NCI-H1436 (cell line): Measurements from ENCODE around the gene PCNX2.

ENCODE experiments used
- DNase-seq: peaks from one replicate; lab custom pipeline; 2025; lab: John Stamatoyannopoulos, UW

Gene PCNX2

DNA sequence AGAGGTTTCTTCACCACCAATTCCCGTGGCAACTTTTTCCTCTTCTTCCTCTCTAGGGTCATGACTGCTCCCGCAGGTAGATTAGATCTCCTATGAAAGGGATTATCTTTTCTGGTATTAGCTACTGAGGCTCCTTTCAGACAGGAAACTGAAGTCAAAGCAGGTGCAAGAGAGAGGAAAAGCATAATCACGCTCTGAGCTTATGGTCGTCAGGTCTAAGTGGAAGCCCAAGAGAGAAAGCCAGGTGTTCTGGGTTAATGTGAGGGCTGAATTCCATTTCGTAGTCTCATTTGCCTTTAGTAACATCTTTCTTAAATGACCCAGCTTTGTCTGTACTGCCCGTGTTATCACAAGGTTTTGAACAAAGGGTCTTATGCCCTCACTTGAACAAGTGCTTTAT, 23.7 kb upstream of the PCNX2 start:
- peak; percentile 37 for DNase-seq

DNA sequence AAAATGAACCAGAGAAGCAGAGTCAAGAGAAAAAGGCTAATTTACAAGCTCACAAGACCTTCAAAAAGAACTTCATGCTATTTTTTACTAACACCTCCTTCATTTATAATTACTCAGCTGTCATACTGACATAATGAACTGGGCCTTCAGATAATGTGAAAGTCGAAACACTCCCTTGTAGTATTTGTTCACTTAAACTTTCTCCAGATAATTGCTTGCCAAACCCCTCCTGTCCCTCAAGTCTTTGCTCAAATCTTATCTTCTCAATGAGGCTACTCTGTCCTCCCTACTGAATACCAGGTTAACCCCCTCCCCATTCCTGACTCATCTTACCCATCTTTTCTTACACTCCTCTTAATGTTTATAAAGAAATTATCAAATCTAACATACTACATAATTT, 20.9 kb upstream of the PCNX2 start:
- no peak for DNase-seq

DNA sequence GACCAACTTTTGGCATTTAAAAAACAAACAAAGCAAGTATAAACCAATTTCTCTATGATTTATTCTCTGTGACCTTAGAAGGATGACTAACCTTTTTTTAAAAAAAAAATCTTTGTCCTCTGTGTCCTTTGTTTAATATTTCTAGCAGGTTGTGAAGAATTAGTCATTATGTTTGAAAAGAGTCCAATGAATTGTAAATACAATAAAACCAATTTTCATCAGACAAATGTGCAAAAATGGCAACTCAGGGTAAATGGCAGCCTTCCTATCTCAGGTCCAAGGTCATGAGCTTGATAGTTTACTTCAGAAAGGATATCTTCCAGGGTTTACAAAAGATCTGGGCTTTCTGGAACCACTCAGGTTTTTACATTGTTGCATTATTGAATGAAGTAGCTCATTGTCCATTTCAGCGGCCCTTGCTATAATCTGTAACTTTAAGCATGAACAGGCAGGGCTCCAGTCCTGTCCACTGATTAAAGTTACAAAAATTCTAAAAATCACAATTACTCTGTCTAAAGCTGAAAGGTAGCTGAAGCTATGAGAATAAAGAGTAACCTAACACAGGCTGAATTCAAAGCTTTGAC, 20.3 kb upstream of the PCNX2 start:
- no peak for DNase-seq

DNA sequence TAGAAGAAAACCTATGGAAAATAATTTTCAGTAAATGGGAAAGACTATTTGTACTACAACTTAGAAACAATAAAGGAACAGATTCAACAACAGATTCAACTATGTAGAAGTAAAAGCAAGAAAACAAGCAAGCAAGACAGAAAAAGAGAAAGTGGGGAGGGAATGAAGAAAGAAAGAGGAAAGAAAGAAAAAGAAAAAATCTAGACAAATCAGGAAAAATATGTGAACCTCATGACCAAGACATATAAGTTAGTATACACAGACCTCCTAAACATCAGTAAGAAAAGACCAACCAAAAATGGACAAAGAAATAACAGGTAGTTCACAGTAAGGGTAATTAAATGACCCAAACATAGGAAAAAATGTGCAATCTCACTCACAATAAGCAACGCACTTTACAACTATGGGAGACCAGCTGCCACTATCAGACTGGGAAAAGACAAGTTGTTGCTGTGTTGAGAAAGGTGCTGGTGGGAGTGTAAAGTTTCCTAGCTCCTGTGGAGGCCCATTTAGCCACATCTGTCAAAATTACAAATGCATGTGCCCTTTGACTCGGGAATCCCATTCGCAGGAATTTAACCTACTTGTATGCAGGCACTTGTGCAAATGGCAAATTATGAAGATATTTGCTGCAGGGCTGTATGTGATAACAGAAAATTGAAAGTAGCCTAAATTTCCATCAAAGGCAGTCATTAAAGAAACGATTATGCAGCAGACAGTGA, 18.1 kb upstream of the PCNX2 start:
- no peak for DNase-seq

DNA sequence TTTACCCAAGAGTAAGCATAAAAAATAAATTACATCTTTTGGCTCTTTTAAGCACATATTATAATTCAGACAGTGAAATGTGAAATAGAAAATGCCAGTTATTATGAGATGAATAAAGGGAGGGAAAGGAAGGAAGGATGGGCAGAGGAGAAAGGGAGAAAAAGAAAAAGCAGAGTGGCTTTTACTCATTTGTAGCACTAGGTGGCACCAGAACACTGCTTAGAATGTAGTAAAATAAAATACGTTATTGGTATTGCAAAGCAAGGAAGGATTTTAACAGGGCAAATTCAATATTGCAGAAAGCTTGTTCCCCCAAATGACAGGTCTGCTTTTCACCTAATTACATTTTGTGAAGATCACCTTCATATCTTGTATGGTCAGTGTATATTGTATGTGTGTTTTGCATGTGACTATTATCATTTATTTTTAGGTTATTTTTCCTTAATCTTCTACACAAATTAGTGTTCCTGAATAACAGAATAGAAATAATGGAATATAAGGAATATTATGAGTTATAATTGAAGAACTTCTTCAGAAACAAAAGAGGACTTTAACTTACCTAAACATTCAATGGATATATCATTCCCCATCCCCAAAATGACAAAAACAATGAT, 9.1 kb upstream of the PCNX2 start:
- DNase-seq: peak; percentile 68

DNA sequence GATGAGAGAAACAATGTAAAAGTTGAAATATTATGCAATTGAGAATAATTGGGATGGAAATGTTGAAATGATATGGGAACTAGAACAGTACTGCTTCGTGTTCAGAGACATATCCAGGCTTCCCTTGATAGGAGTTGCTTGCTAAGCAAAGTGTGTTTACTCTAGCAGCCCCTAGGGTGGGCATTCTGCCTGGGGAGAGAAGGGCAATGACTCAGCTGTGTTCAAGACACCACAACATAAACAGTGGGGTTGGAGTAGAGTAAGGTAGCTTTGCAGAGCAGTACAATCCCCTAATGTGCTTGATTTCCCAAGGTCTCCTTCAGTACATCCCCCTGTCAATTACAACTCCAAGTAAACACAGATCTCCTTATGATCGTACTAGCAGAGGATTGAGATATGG, 4.8 kb upstream of the PCNX2 start:
- no peak for DNase-seq

DNA sequence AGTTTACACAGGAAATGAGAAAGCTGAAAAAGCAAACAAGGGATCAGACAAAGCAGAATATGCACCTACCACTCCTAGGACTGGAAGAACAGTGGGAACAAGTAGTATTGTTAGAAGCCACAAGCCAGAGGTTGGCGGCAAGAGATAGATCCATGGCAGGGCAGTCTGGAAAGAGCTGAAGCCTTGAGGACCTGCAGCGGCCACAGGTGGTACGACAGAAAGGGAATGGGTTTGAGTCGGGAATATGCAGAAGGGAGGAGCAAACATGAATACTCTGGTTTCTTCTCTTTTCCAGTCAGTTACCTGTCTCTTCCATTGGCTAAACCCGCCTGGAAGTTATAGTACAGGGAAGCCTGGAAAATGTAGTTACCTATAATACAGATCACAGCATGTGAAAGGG, 3.9 kb upstream of the PCNX2 start:
- no peak for DNase-seq

DNA sequence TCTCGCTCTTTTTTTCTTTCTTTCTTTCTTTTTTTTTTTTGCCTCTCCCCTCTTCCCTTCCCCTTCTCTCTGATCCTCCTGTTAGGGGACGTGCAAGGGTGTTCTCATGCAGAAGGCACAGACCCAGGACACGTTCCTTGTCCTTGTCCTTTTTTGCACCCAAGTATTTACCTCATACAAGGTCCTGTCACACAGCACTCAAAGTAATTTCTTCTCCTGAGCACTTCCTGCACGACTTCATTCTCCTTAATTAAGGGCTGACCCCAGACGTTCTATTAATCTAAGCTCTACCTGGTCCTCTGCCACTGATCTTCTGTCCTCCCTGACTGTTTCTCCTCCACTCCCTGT, 424 bp upstream of the PCNX2 start:
- DNase-seq: no peak

DNA sequence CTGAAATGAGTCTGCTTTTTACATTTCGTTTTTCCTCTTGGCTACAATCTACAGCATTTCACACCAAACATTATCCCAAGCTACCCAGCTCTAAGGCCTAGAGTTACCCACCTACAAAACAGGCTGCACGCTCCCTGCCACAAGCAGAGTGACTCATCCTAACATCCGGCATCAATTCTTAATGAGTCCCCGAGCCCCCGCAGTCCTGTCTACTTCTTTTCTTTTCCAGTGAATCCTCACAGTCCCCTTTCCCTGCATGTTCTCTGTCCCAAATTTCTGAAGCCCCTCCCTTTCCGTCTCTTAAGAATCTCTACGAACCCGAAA, 650 bp downstream of the PCNX2 start:
- DNase-seq: peak; percentile 23

DNA sequence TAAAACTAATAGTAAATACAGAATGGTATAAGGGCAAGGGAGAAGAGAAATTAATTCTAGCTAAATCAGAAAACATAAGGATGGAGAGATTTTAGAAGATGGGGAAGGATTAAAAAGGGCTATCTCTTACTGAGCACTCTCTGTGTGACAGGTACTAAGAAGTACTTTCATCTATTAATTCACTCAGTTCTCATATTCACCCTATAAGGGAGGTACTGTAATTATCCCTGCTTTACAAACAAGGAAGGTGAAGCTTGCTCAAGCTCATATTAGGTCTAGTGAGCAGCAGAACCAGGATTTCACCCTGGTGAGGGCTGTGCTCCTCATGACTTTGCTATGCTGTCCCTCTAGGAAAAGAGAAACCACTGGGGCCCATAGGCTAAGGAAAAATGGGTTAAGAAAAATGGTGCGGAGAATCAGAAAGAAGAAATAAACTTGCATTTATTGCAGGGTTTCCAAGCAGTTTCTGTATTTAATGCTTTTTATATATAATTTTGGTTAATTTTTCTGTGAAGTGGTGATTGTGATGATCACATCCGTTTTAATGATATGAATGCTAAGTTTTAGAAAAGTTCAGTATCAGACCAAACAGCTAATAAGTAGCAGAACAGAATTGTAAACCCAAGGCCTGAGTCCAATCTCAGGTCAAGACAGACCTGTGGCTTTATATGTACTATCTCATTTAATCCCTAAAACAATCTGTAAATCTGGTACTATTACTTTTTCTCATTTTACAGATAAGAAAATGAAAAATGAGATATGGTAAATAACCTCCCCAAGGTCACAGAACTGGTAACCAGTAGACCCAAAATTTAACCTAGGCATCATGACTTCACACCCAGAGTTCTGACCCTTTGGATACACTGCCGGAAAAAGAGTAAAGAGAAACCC, 1.7 kb downstream of the PCNX2 start:
- no peak for DNase-seq

DNA sequence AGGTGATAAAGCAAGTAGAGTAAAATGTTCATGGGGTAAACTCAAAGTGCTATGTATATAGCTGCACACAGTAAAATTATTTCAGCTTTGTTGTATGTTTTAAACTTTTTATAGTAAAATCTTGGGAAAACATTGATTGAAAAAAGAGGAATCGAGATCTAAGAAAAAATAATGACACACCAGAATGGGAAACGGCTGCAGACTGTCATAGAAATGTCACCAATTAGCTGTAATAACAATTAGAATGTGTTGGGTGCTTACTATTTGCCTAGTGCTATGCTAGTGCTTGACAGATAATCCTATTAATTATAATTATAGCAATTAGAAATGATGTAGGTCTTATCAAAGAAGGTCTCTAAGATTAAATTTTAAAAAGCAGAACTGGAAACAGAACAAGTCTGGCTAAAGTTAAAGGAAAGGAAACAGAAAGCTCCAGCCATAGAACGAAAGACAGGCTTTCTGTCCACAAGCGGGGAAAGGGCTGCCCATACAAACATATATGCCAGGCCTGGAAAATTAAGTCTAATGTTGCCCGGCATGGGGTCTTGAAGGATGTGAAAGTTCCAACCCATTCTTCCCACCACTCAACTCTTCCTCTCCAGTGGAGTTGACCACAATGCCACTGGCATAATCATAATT, 5.0 kb downstream of the PCNX2 start:
- DNase-seq: no peak

DNA sequence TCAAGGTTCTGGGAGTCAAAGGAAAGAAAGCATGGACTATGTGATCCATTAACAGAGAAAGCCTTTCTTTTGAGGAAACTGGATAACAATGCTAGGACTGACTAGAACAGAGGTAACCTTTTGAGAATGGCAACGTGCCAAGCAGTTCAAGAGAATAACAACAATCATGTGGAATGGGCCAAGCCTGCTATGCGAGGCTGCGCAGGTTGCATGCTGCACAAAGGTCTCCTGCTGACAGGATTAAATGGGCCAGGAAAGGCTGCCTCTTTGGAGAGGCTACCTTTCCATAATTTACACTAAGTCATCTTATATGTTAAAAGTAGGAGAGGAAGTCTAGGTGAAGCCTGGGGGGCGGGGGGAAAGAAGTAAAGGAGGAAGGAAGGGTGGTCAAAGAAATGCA, 5.8 kb downstream of the PCNX2 start:
- DNase-seq: no peak

DNA sequence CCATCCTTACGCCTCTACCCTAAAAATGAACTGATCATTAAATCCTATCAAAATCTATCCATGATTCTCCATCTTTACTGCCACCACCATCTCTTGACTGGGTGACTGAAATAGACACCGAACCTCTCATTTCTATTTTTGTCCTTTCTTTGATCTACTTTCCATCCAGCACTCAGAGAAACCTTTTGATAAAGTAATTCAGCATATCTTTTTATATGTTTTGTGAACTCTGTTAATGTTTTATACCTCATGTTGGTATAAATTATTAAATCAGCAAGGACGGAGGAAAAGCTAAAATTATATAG, 13.0 kb downstream of the PCNX2 start:
- DNase-seq: no peak

DNA sequence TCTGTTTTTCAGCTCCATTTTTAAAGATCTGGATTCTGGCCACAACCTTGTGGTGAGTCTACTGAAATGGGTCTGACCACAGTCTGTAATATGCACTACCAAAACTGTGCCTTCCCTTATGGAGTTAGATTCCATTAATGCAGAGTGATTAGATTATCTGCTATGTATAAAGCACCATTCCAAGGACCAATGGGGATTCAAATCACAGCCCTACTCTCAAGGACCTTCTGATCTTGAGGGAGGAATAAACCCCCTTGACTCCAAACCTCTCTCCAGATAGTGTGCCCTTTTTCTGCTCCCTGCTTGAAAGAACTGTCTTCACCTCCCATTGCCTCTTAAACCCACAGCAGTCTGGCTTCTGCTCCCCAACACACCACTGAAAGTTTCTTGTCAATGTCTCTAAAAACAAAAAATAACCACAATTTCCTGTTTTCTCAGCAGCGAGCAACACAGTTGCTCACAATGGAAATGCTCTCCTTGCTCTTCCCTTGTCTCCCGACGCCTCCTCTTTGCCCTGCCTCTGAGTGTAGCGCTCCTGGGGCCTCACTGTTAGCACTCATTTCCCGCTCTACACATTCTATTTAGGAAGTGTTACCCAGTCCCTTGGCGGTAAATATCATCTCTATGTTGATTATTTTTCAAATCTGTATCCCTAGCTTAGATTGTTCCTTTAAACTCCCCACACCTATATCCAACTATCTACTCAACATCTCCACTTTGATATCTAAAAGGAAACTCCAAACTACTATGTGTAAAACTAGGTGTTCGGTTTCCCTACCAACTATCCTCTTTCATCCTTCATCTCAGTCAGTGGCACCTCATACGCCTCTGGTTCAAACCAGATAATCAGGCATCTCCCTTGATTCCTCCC, 13.6 kb downstream of the PCNX2 start:
- no peak for DNase-seq

DNA sequence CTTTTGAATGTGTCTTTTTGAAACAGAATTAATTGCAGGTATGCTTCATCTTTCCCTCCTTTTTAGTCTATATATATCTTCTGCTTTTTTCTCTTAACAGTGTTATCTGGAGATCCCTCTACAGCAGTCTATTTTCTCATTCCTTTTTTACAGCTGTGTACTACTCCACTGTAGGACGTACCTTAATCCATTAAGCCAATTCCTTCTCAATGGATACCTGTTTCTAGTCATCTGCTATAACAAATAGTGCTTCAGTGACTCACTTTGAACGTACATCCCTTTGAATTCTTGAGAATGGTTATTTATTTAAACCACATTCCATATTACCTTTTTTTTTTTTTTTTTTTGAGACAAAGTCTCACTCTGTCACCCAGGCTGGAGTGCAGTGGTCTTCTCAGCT, 15.6 kb downstream of the PCNX2 start:
- DNase-seq: no peak

DNA sequence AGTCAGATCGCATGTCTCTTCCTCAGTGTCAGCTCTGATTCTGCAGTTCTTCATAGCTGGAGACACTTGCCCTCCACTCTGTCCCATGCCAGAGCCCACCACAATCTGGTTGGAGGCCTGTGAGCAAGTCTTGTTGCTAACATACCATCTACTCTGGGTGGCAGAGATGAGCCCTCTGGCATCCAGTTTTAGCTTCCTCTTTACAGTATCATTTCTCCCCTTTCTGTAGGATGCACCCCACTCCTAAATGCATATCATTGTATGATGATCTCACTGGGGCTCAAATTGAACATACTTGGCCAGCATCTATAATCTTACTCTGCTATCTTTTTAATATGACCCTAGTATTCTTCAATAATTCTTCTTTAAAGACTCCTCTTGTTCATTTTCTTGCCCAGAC, 16.9 kb downstream of the PCNX2 start:
- DNase-seq: no peak

DNA sequence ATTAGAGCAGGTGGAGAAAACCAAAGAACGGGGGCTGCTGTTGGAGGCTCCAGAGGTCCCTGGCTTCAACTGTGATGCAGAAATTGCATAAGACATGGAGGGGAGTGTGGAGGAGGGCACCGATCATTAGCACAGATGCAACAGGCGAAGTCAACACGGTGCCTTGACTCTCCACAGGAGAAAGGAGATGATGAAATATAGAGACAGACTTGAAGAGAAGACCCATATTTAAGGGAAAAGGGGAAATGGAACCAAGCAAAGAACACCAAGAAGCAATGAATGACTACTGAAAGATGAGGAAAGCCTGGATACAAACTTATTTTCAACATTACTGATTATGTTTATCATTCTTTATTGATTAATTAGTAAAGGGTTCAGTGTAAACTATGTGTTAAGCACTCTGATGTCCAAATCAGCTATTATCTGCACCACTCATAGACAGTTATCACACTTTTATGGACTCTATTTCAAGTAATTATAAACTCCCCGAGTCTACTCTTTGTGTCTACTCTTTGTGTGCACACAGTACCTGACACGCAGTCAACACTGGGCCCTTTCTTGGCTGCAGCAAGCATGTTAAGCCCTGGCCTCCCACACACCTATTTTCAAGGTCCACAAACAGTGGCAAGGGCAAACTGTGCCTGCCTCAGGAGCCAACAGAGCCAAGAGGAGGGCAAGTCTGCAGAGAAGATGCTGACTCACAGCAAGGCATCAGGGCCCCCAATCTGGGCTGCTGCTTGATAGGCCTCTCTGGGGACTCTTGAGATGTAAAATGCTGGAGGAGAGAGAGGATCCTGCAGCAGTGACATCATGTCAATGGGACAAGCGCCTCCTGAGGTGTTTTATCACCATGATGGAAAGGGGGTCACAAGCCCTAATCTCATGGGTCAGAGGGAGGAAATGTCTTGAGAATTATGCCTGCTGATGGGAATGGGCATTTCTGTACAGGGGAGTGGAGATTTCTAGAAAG, 17.6 kb downstream of the PCNX2 start:
- DNase-seq: peak; percentile 32

DNA sequence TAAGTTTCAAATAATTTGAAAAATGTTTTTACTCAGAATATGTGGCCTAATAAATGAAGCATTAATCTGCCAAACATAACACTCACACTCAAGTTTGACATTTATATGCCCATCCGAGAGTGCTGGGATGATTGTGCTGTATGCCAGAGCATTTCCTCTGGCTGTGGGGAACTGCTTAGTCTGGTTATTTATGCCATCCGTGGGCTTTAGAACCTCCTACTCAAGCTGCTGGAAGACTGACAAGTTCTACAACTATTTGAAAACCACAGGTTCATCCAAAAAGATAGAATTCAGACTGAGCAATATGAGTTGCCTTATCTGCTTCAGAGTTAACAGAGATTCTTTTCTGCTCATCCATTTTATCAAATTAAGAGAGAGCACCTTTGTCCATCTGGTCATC, 25.9 kb downstream of the PCNX2 start:
- no peak for DNase-seq

DNA sequence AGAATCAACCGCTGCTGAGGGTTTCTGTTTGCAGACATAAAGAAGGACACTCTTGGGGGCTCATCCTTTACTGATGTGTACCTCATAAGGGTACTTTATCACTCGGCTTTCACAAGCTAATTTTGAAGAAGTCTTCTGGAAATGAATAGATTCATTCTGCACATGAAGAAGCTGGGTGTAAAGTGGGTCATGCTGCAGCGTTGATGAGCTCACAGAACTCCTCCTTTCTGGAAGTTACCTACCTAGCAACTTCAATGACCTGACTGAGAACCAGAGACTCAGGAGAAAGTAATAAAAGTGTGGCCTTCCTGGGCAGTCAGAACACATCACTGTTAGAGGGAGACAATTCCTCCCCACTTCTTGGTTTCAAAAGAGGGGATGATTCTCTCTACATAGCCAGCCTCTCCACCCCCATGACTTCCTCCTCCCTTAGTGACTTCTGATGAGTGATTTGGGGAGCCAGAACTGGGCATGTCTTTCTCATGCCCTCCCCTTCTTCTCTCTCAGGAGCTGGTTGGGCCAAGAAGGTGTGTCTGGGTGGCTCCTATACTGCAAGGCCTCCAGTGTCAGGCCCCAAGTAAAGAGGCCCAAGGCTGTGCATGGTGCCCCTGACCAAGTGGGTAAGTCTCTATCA, 27.0 kb downstream of the PCNX2 start:
- no peak for DNase-seq

DNA sequence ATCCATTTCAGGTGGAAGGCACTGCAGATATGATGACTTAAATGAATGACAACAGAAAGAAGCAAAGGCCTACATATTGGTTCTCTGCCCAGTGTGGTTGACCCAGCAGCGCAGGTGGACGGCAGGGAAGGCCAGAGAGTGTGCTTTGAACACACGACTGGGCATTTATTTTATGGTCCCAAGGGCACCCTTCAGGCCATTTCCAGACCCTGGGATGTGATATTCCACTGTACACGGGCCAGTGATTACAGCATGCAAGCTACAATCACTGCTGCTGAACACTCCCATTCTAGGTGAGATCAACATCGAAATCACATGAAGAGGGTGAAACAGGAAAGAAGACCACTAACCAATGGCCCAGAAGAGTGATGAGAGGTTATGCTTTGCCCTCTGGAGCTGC, 33.8 kb downstream of the PCNX2 start:
- no peak for DNase-seq
